Hematopoietic multipotent progenitor cell (in vitro differentiated cells): ENCODE results near the gene DOK5. TPM values are rescaled to one million over a fixed set of nuclear protein-coding genes. Genes with fewer than 3 reads are reported as not detected.
A peak's percentile ranks its signal among the peaks of the same experiment; 100 is the strongest.
"Not testable (repeated sequence)": the region's sequence is repeated elsewhere in the genome, so short reads cannot be mapped to it uniquely, and the experiment has no call there.

Experiments used
- DNase-seq, 3 donors: peaks; one replicate each; pipeline ENCODE4 v3.0.0-alpha.2; 2011 to 2015; ENCODE audit warnings: low read depth in 2 of 3, low spot score in 2 of 3
- total RNA-seq: library from RNA; depleted of rRNA; stranded (reverse); fragments of >200 nt; gene quantifications from one replicate; pipeline ENCODE4 v1.2.3, GENCODE V29; 2012

Gene DOK5
- total RNA-seq, 1 donor: 0.54 TPM

- no peak for DNase-seq
These were observed 5.4 kb upstream of the DOK5 start for GRCh38 chr20:54469952-54470351.

GRCh38 chr20:54470697-54471096, 4.7 kb upstream of the DOK5 start:
- DNase-seq: no peak

- DNase-seq: no peak
These were observed 2.8 kb upstream of the DOK5 start for GRCh38 chr20:54472607-54473006.

GRCh38 chr20:54473340-54473739, 2.1 kb upstream of the DOK5 start:
- no peak for DNase-seq

- no peak for DNase-seq
These were observed 1.3 kb upstream of the DOK5 start for GRCh38 chr20:54474046-54474445.

GRCh38 chr20:54474866-54475265, 527 bp upstream of the DOK5 start:
- DNase-seq: no peak

GRCh38 chr20:54476169-54477009, 996 bp downstream of the DOK5 start:
- DNase-seq: peak in 1 of 3 donors; percentile 13

GRCh38 chr20:54477191-54477955, 2.0 kb downstream of the DOK5 start:
- no peak for DNase-seq

- DNase-seq: peak in 1 of 3 donors; percentile 11
These were observed 3.9 kb downstream of the DOK5 start for GRCh38 chr20:54479138-54479906.

GRCh38 chr20:54479937-54480336, 4.5 kb downstream of the DOK5 start:
- DNase-seq: not testable (repeated sequence)

- DNase-seq: no peak
These were observed 6.0 kb downstream of the DOK5 start for GRCh38 chr20:54481442-54481841.

GRCh38 chr20:54485631-54486030, 10.2 kb downstream of the DOK5 start:
- DNase-seq: no peak

- no peak for DNase-seq
These were observed 11.2 kb downstream of the DOK5 start for GRCh38 chr20:54486585-54486984.

- no peak for DNase-seq
These were observed 13.0 kb downstream of the DOK5 start for GRCh38 chr20:54488442-54488841.

- DNase-seq: no peak
These were observed 16.1 kb downstream of the DOK5 start for GRCh38 chr20:54491506-54491905.

GRCh38 chr20:54494303-54495006, 19.1 kb downstream of the DOK5 start:
- DNase-seq: no peak

- DNase-seq: no peak
These were observed 22.7 kb downstream of the DOK5 start for GRCh38 chr20:54497931-54498718.

GRCh38 chr20:54499111-54499510, 23.7 kb downstream of the DOK5 start:
- no peak for DNase-seq

GRCh38 chr20:54502179-54502578, 26.8 kb downstream of the DOK5 start:
- no peak for DNase-seq

GRCh38 chr20:54506643-54507042, 31.2 kb downstream of the DOK5 start:
- DNase-seq: no peak
